KMS-11 (cell line): ENCODE results near the gene PHF13.
A peak's percentile ranks its signal among the peaks of the same experiment; 100 is the strongest.

Source experiments
- H2AFZ ChIP-seq: fragments of 200-600 bp; sonication (generic); 2 replicates; pipeline ENCODE4 v1.6.1; 2016; ENCODE audit warnings: antibody characterized with exemption, mixed run types, low read depth
- H3K27ac ChIP-seq: fragments of 200-600 bp; sonication (generic); 2 replicates; pipeline ENCODE4 v1.6.1; 2016; ENCODE audit warnings: mild to moderate bottlenecking, mixed run types
- H3K27me3 ChIP-seq: fragments of 200-600 bp; sonication (generic); 2 replicates; pipeline ENCODE4 v1.6.1; 2017; ENCODE audit warnings: mild to moderate bottlenecking, low read depth, mixed run types, moderate library complexity; ENCODE audit not compliant: insufficient read depth
- H3K36me3 ChIP-seq: fragments of 200-600 bp; sonication (generic); 2 replicates; pipeline ENCODE4 v1.6.1; 2017; ENCODE audit warnings: mild to moderate bottlenecking, mixed run types; ENCODE audit not compliant: insufficient read depth
- H3K4me1 ChIP-seq: fragments of 200-600 bp; sonication (generic); 2 replicates; pipeline ENCODE4 v1.6.1; 2016; ENCODE audit warnings: mild to moderate bottlenecking, low read depth, mixed run types; ENCODE audit not compliant: poor library complexity, severe bottlenecking
- H3K4me2 ChIP-seq: fragments of 200-600 bp; sonication (generic); 2 replicates; pipeline ENCODE4 v1.7.0; 2016; ENCODE audit warnings: mild to moderate bottlenecking, mixed run types
- H3K4me3 ChIP-seq: fragments of 200-600 bp; sonication (generic); IDR thresholded peaks from 2 replicates; pipeline ENCODE4 v1.6.1; 2017; ENCODE audit warnings: low read depth, low read length, mixed read lengths; ENCODE audit not compliant: insufficient read depth
- H3K79me2 ChIP-seq: fragments of 200-600 bp; sonication (generic); 2 replicates; pipeline ENCODE4 v1.6.1; 2016; ENCODE audit warnings: low read depth, mixed run types; ENCODE audit not compliant: insufficient read depth
- H3K9ac ChIP-seq: fragments of 200-600 bp; sonication (generic); 2 replicates; pipeline ENCODE4 v1.6.1; 2016; ENCODE audit warnings: mild to moderate bottlenecking, mixed run types
- H4K20me1 ChIP-seq: fragments of 200-600 bp; sonication (generic); 2 replicates; pipeline ENCODE4 v1.6.1; 2016; ENCODE audit warnings: mild to moderate bottlenecking, mixed run types; ENCODE audit not compliant: insufficient read depth
- CTCF ChIP-seq: fragments of 200-600 bp; sonication (generic); conservative IDR thresholded peaks from 2 replicates; pipeline ENCODE4 v1.6.1; 2017; ENCODE audit warnings: low read depth, mild to moderate bottlenecking, antibody characterized with exemption, low read length, moderate library complexity, mixed read lengths

PHF13 gene

GRCh38 chr1:6578624-6579373 is 34.7 kb upstream of the PHF13 start:
- Histone ChIP-seq H3K4me3 (no peak overlapping the region), H4K20me1 (no peaks in the 10 kb centered on the region), H3K36me3 (no peaks in the 10 kb centered on the region), H3K9ac (peak overlapping the region; percentile 76; the same call in 1 of the 2 replicates), H3K4me2 (peak overlapping the region; percentile 81), H3K27ac (peak overlapping the region; percentile 53; the same call in 1 of the 2 replicates), H3K79me2 (peaks cover 11% of the 10 kb centered on the region), H3K4me1 (peaks cover 35% of the 10 kb centered on the region), H3K27me3 (no peaks in the 10 kb centered on the region), H2AFZ (peak overlapping the region; percentile 96)
- no peak for TF ChIP-seq CTCF

- Histone ChIP-seq H3K27ac (peak within 1 kb of the TSS; percentile 53), H4K20me1 (no peaks in the 10 kb centered on the region), H3K4me3 (peak within 1 kb of the TSS; percentile 95), H3K27me3 (no peaks in the 10 kb centered on the region), H3K9ac (peak within 1 kb of the TSS; percentile 76), H3K79me2 (peaks cover 11% of the 10 kb centered on the region), H3K4me2 (peak within 1 kb of the TSS; percentile 87), H3K36me3 (no peaks in the 10 kb centered on the region), H3K4me1 (peaks cover 39% of the 10 kb centered on the region), H2AFZ (peak within 1 kb of the TSS; percentile 96)
- no peak for TF ChIP-seq CTCF
Observed at GRCh38 chr1:6579374-6580118, 34.0 kb upstream of the PHF13 start, which contains the start of gene ZBTB48. ZBTB48 (plus strand) TSS chr1:6579994; CDS start chr1:6580610, 616 bp downstream.

DNA sequence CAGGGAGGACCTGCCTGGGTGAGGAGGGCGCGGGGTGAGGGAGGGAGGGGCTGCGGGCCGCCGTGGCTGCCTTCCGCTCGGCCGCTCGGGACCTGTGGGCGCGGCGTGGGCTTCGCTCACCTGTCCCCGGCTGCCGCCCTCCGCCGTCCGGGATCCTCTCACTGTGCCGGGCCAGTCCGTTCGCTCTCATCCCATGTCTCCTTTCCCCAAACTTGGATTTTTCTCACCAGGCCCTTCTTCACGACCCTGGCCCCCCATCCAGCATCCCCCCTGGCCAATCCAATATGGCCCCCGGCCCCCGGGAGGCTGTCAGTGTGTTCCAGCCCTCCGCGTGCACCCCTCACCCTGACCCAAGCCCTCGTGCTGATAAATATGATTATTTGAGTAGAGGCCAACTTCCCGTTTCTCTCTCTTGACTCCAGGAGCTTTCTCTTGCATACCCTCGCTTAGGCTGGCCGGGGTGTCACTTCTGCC is 33.4 kb upstream of the PHF13 start:
- Histone ChIP-seq H3K27ac (peak overlapping the region; percentile 53), H3K4me1 (peaks cover 39% of the 10 kb centered on the region), H3K4me2 (peak overlapping the region; percentile 87), H3K4me3 (peak overlapping the region; percentile 95), H3K9ac (peak overlapping the region; percentile 76), H4K20me1 (no peaks in the 10 kb centered on the region), H2AFZ (peak overlapping the region; percentile 96), H3K79me2 (peaks cover 11% of the 10 kb centered on the region), H3K27me3 (no peaks in the 10 kb centered on the region), H3K36me3 (no peaks in the 10 kb centered on the region)
- no peak for TF ChIP-seq CTCF

DNA sequence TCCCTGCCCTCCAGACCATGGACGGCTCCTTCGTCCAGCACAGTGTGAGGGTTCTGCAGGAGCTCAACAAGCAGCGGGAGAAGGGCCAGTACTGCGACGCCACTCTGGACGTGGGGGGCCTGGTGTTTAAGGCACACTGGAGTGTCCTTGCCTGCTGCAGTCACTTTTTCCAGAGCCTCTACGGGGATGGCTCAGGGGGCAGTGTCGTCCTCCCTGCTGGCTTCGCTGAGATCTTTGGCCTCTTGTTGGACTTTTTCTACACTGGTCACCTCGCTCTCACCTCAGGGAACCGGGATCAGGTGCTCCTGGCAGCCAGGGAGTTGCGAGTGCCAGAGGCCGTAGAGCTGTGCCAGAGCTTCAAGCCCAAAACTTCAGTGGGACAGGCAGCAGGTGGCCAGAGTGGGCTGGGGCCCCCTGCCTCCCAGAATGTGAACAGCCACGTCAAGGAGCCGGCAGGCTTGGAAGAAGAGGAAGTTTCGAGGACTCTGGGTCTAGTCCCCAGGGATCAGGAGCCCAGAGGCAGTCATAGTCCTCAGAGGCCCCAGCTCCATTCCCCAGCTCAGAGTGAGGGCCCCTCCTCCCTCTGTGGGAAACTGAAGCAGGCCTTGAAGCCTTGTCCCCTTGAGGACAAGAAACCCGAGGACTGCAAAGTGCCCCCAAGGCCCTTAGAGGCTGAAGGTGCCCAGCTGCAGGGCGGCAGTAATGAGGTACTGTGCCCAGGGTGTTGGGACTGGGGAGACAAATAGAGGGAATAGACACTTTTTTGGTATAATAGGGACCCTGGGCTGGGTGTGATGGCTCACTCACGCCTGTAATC is 32.7 kb upstream of the PHF13 start:
- Histone ChIP-seq H3K27me3 (no peaks in the 10 kb centered on the region), H2AFZ (peak overlapping the region; percentile 96; the same call in 1 of the 2 replicates)
- TF ChIP-seq CTCF = no peak

More for the DNA sequence above, 32.7 kb upstream of the PHF13 start:
- peak overlapping the region; percentile 53 for H3K27ac ChIP-seq
- peak overlapping the region; percentile 87 for H3K4me2 ChIP-seq
- no peaks in the 10 kb centered on the region for H4K20me1 ChIP-seq
- H3K36me3 ChIP-seq = no peaks in the 10 kb centered on the region
- H3K4me1 ChIP-seq = peaks cover 39% of the 10 kb centered on the region
- peak overlapping the region; percentile 95 for H3K4me3 ChIP-seq
- peak overlapping the region; percentile 76 for H3K9ac ChIP-seq
- H3K79me2 ChIP-seq = peaks cover 11% of the 10 kb centered on the region
